Calu3 (cell line): ENCODE data around the gene XRCC2. TPM values are rescaled to one million over a fixed set of nuclear protein-coding genes. Genes with fewer than 3 reads are reported as not detected.
"Not testable (repeated sequence)": the region's sequence is repeated elsewhere in the genome, so short reads cannot be mapped to it uniquely, and the experiment has no call there.

Experiments
- BruUV-seq: library from RNA; stranded (reverse); fragments of 400-500 nt; replicated peaks from 2 replicates; lab custom pipeline; 2021; lab: Mats Ljungman, UMichigan
- CTCF ChIA-PET: fragments of 300-600 bp; sonication (Branson Sonifier 250); formaldehyde crosslinking; loops from one replicate; lab custom pipeline; 2022; ENCODE audit warnings: antibody characterized with exemption; lab: Charles Lee
- DNase-seq: peaks from one replicate; pipeline ENCODE4 v3.0.0; 2022
- H3K27ac Mint-ChIP-seq: one replicate; pipeline ENCODE4 v1.8.0; 2022; ENCODE audit warnings: mixed read lengths; ENCODE audit not compliant: unreplicated experiment
- H3K27me3 Mint-ChIP-seq: one replicate; pipeline ENCODE4 v1.8.0; 2022; ENCODE audit warnings: mixed read lengths; ENCODE audit not compliant: unreplicated experiment
- H3K36me3 Mint-ChIP-seq: one replicate; pipeline ENCODE4 v1.8.0; 2022; ENCODE audit warnings: mild to moderate bottlenecking, moderate library complexity, mixed read lengths; ENCODE audit not compliant: insufficient read depth, unreplicated experiment
- H3K4me1 Mint-ChIP-seq: one replicate; pipeline ENCODE4 v1.8.0; 2022; ENCODE audit warnings: mild to moderate bottlenecking, low read depth, mixed read lengths; ENCODE audit not compliant: unreplicated experiment
- H3K4me3 Mint-ChIP-seq: one replicate; pipeline ENCODE4 v1.8.0; 2022; ENCODE audit warnings: mild to moderate bottlenecking, low read depth, moderate library complexity, mixed read lengths; ENCODE audit not compliant: unreplicated experiment
- H3K9me3 Mint-ChIP-seq: one replicate; pipeline ENCODE4 v1.8.0; 2022; ENCODE audit warnings: low read depth, mixed read lengths; ENCODE audit not compliant: unreplicated experiment
- CTCF ChIP-seq: fragments of 200-600 bp; IDR thresholded peaks from one replicate; pipeline ENCODE4 v1.8.0; 2022; ENCODE audit warnings: antibody characterized with exemption; ENCODE audit not compliant: unreplicated experiment
- intact Hi-C: fragments of 100-400 bp; cut with micrococcal nuclease; formaldehyde crosslinking; loops from one replicate; pipeline ENCODE4 v1.10.0; 2022; ENCODE audit not compliant: unreplicated experiment
- total RNA-seq: library from RNA; stranded (reverse); gene quantifications from 2 replicates; pipeline ENCODE4 v1.2.3, GENCODE V29; 2022

The XRCC2 gene
- total RNA-seq, 1 experiment from 2014 or later: 23.1 TPM

- no peak overlapping the region for H3K4me3 Mint-ChIP-seq
- intact Hi-C loops: no loop called here
- H3K4me1 Mint-ChIP-seq: no peaks in the 10 kb centered on the region
- no peaks in the 10 kb centered on the region for H3K27me3 Mint-ChIP-seq
- CTCF ChIA-PET: no interaction called here
- no peak for TF ChIP-seq CTCF
- H3K9me3 Mint-ChIP-seq: no peaks in the 10 kb centered on the region
- no TSS peak for BruUV-seq
- no peak overlapping the region for H3K27ac Mint-ChIP-seq
- no peaks in the 10 kb centered on the region for H3K36me3 Mint-ChIP-seq
- no peak for DNase-seq
Measured at GRCh38 chr7:152633072-152633471, 42.9 kb downstream of the XRCC2 start.

GRCh38 chr7:152628772-152629171 is 47.2 kb downstream of the XRCC2 start:
- CTCF ChIA-PET, H3K27ac Mint-ChIP-seq, H3K27me3 Mint-ChIP-seq, H3K4me1 Mint-ChIP-seq, H3K4me3 Mint-ChIP-seq, H3K36me3 Mint-ChIP-seq, BruUV-seq, DNase-seq, H3K9me3 Mint-ChIP-seq, intact Hi-C loops: not testable (repeated sequence)

GRCh38 chr7:152624228-152624627 is 51.7 kb downstream of the XRCC2 start:
- CTCF ChIA-PET: interaction anchor here (0.7 kb wide), 1 partner anchor 31 kb away, joined by 3 read pairs; no protein-coding TSS in a partner anchor
- intact Hi-C loops: no loop called here
- H3K9me3 Mint-ChIP-seq: no peaks in the 10 kb centered on the region
- DNase-seq: no peak
- H3K4me1 Mint-ChIP-seq: no peaks in the 10 kb centered on the region
- TF ChIP-seq CTCF: no peak
- no peaks in the 10 kb centered on the region for H3K27me3 Mint-ChIP-seq
- no peak overlapping the region for H3K4me3 Mint-ChIP-seq
- H3K27ac Mint-ChIP-seq: no peak overlapping the region
- H3K36me3 Mint-ChIP-seq: no peaks in the 10 kb centered on the region
- BruUV-seq: no TSS peak

- Mint-ChIP-seq H3K9me3 (no peaks in the 10 kb centered on the region), H3K36me3 (no peaks in the 10 kb centered on the region), H3K27me3 (no peaks in the 10 kb centered on the region), H3K4me3 (no peak overlapping the region), H3K27ac (no peak overlapping the region), H3K4me1 (no peaks in the 10 kb centered on the region)
- intact Hi-C loops: no loop called here
- DNase-seq: no peak
- no TSS peak for BruUV-seq
- CTCF ChIA-PET: interaction anchor here (0.6 kb wide), 1 partner anchor 67 kb away, joined by 3 read pairs; no protein-coding TSS in a partner anchor
- no peak for TF ChIP-seq CTCF
Measured at GRCh38 chr7:152621426-152621825, 54.5 kb downstream of the XRCC2 start.

- DNase-seq: no peak
- no peak for TF ChIP-seq CTCF
- intact Hi-C loops: no loop called here
- H3K4me3 Mint-ChIP-seq: no peak overlapping the region
- no TSS peak for BruUV-seq
- no peaks in the 10 kb centered on the region for H3K9me3 Mint-ChIP-seq
- CTCF ChIA-PET: interaction anchor here (0.6 kb wide), 1 partner anchor 12 kb away, joined by 3 read pairs; no protein-coding TSS in a partner anchor
- H3K27me3 Mint-ChIP-seq: no peaks in the 10 kb centered on the region
- no peak overlapping the region for H3K27ac Mint-ChIP-seq
- H3K36me3 Mint-ChIP-seq: no peaks in the 10 kb centered on the region
- no peaks in the 10 kb centered on the region for H3K4me1 Mint-ChIP-seq
Measured at GRCh38 chr7:152619027-152619739, 56.8 kb downstream of the XRCC2 start.
